ENCODE results near the gene METTL9.
"Not testable (repeated sequence)": the region's sequence is repeated elsewhere in the genome, so short reads cannot be mapped to it uniquely, and the experiment has no call there.

Gene METTL9

GRCh38 chr16:21650521-21650920 is 51.1 kb downstream of the METTL9 start:
- Histone ChIP-seq H3K27ac (peak overlapping the region in 9 of 21 experiments; percentile 12 to 65 (median 50)), H3K4me3 (peak overlapping the region in 2 of 7 experiments; percentile 4 to 17)

GRCh38 chr16:21651515-21651914 is 52.1 kb downstream of the METTL9 start:
- peak overlapping the region in 4 of 7 experiments; percentile 4 to 17 (median 14) for H3K4me3 ChIP-seq
- H3K27ac ChIP-seq = peak overlapping the region in 10 of 21 experiments; percentile 11 to 65 (median 46)

- H3K27ac ChIP-seq = peak within 1 kb of the TSS in 12 of 21 experiments; percentile 11 to 67 (median 48)
- peak within 1 kb of the TSS in 5 of 7 experiments; percentile 4 to 17 (median 13) for H3K4me3 ChIP-seq
These were observed 53.1 kb downstream of the METTL9 start, which contains the start of gene IGSF6 for GRCh38 chr16:21652453-21652852. Gene IGSF6 (minus strand): TSS chr16:21652608. CDS start chr16:21652598, 10 bp downstream.

- peak overlapping the region in 6 of 21 experiments; percentile 17 to 67 (median 45) for H3K27ac ChIP-seq
These were observed 54.2 kb downstream of the METTL9 start for GRCh38 chr16:21653571-21653970.

GRCh38 chr16:21654466-21654865 is 55.1 kb downstream of the METTL9 start:
- Histone ChIP-seq H3K27ac (peak overlapping the region in 5 of 21 experiments; percentile 8 to 64 (median 29)), H3K4me3 (no peak overlapping the region)

More at GRCh38 chr16:21653571-21653970, 54.2 kb downstream of the METTL9 start:
- no peak overlapping the region for H3K4me3 ChIP-seq

GRCh38 chr16:21654881-21655280 is 55.5 kb downstream of the METTL9 start:
- H3K27ac ChIP-seq = peak overlapping the region in 3 of 21 experiments; percentile 29 to 64 (median 34)

GRCh38 chr16:21656795-21657768 is 57.7 kb downstream of the METTL9 start:
- H3K27ac ChIP-seq = peak overlapping the region in 3 of 21 experiments; percentile 3 to 62 (median 52)
- no peak overlapping the region for H3K4me3 ChIP-seq

More at GRCh38 chr16:21654881-21655280, 55.5 kb downstream of the METTL9 start:
- H3K4me3 ChIP-seq = no peak overlapping the region

GRCh38 chr16:21659124-21659523 is 59.7 kb downstream of the METTL9 start:
- peak overlapping the region in 1 of 21 experiments; percentile 55 for H3K27ac ChIP-seq
- H3K4me3 ChIP-seq = no peak overlapping the region

GRCh38 chr16:21663889-21664647 is 64.7 kb downstream of the METTL9 start, which contains the start of gene OTOA:
Gene OTOA (plus strand): TSS chr16:21663968. CDS start chr16:21678515, 14,547 bp downstream.
- Histone ChIP-seq H3K4me3 (peak within 1 kb of the TSS in 4 of 7 experiments; percentile 14 to 25 (median 22)), H3K27ac (no peak within 1 kb of the TSS)

- Histone ChIP-seq H3K4me3 (no peak overlapping the region), H3K27ac (no peak overlapping the region)
These were observed 65.6 kb downstream of the METTL9 start for GRCh38 chr16:21664801-21665492.

GRCh38 chr16:21666772-21667171 is 67.4 kb downstream of the METTL9 start:
- Histone ChIP-seq H3K27ac (no peak overlapping the region), H3K4me3 (no peak overlapping the region)

- H3K4me3 ChIP-seq = no peak overlapping the region
These were observed 68.2 kb downstream of the METTL9 start for GRCh38 chr16:21667575-21667974.

GRCh38 chr16:21673469-21673868 is 74.1 kb downstream of the METTL9 start:
- Histone ChIP-seq H3K27ac (no peak overlapping the region), H3K4me3 (no peak overlapping the region)

More at GRCh38 chr16:21667575-21667974, 68.2 kb downstream of the METTL9 start:
- H3K27ac ChIP-seq = no peak overlapping the region

GRCh38 chr16:21674456-21674855 is 75.1 kb downstream of the METTL9 start:
- not testable (repeated sequence) for H3K27ac ChIP-seq, H3K4me3 ChIP-seq

- not testable (repeated sequence) for H3K27ac ChIP-seq, H3K4me3 ChIP-seq
These were observed 81.3 kb downstream of the METTL9 start for GRCh38 chr16:21680714-21681113.

GRCh38 chr16:21683184-21683583 is 83.8 kb downstream of the METTL9 start:
- Histone ChIP-seq H3K4me3 (no peak overlapping the region), H3K27ac (no peak overlapping the region)

GRCh38 chr16:21684199-21684598 is 84.8 kb downstream of the METTL9 start:
- H3K4me3 ChIP-seq = no peak overlapping the region

GRCh38 chr16:21685034-21685455 is 85.7 kb downstream of the METTL9 start:
- Histone ChIP-seq H3K4me3 (no peak overlapping the region), H3K27ac (no peak overlapping the region)

More at GRCh38 chr16:21684199-21684598, 84.8 kb downstream of the METTL9 start:
- H3K27ac ChIP-seq = no peak overlapping the region

GRCh38 chr16:21689107-21689506 is 89.7 kb downstream of the METTL9 start:
- H3K4me3 ChIP-seq = no peak overlapping the region
- H3K27ac ChIP-seq = no peak overlapping the region
